Activated CD4-positive, alpha-beta T cell treated with anti-CD3 and anti-CD28 coated beads for 1 hour (primary cell): Measurements from ENCODE around the gene GTF2A2.

ENCODE experiments used
- DNase-seq: peaks from one replicate; pipeline ENCODE4 v3.0.0-alpha.2; 2020

Gene GTF2A2

GRCh38 chr15:59596640-59597039 is 60.7 kb downstream of the GTF2A2 start:
- DNase-seq: no peak

DNA sequence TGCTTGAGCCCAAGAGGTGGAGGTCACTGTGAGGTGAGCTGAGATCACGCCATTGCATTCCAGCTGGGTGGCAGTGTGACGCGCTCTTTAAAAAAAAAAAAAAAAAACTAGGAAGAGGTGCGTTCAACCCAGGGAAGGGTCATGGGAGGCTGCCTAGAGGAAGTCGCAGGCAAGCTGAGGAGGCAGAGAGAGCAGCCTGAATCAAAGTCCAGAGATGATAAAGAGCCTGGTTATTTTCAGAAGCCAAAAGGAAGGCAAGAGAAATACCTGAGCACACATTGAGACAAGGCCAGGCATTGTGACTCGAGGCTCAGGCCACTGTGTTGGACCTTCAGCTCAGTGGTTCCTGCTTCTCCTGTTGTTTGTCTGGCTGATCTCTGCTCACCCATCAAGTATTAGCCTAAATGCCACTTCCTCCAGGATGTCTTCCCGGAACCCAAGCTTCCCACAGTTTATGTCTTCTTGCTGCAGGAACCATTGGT is 61.8 kb downstream of the GTF2A2 start:
- no peak for DNase-seq

GRCh38 chr15:59594991-59595390 is 62.3 kb downstream of the GTF2A2 start:
- DNase-seq: no peak

- DNase-seq: no peak
Measured at GRCh38 chr15:59594493-59594942, 62.8 kb downstream of the GTF2A2 start.

DNA sequence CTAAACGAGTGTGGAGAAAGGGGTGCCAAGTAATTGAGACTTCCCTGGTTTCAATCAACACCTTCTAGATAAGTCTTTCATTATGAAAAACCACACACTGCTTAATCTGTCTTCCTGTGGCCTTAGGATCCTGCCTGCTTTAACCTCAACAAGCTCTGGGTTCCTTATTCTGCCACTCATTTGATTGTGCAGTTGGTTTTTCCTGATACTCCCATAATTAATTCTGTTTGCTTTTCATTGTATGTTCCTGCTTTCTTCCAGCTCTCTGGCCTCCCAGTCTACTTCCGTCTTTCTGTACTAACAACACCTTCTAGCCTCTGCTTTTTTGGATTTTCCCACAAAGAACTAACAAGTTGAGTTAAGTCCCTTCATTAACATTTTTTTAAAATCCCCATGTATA is 66.0 kb downstream of the GTF2A2 start:
- no peak for DNase-seq

- DNase-seq: no peak
Measured at GRCh38 chr15:59590027-59590426, 67.3 kb downstream of the GTF2A2 start.
